ENCODE data around the gene TAF10.

DNA sequence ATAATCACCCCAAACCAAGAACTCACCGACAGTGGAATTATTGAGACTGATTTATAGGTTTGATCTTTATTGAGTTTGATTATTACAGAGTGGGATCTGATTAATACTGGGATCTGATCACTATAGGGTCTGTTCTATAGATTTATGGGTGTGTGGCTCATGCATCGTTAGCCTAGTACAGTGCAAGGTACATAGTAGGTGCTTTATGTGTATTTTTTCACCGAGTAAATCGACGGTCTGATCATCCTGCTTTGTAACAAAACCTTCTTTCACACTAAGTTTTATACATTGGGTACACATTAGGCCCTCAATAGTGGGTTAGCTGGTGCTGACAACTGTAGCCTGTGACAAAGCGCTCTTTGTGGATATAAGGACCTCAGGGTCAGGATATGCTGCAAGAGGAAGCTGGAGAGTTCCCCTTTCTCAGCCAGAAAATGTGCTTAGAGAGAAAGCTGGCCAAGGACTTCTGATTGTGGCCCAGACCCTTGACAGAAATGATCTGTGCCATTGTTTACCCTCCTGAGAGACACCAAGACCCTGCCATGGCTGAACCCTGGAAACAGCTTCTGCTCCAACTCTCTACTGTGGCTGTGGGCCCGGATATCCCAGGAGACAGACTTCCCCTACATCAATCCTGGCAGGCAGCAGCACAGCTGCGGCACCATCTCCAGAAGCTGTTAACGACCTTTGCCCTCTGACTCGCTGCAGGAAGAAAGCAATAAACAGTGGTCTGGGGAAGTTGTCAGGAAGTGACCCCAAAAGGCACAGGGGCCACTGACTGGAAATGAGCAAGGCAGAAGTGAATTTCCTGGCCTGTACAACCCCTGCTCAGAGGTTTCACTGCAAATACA, 23.3 kb upstream of the TAF10 start:
- TF ChIP-seq, protein P1, sequence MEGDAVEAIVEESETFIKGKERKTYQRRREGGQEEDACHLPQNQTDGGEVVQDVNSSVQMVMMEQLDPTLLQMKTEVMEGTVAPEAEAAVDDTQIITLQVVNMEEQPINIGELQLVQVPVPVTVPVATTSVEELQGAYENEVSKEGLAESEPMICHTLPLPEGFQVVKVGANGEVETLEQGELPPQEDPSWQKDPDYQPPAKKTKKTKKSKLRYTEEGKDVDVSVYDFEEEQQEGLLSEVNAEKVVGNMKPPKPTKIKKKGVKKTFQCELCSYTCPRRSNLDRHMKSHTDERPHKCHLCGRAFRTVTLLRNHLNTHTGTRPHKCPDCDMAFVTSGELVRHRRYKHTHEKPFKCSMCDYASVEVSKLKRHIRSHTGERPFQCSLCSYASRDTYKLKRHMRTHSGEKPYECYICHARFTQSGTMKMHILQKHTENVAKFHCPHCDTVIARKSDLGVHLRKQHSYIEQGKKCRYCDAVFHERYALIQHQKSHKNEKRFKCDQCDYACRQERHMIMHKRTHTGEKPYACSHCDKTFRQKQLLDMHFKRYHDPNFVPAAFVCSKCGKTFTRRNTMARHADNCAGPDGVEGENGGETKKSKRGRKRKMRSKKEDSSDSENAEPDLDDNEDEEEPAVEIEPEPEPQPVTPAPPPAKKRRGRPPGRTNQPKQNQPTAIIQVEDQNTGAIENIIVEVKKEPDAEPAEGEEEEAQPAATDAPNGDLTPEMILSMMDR (IDR thresholded peaks at IDR 0.05) = no peak
- TF ChIP-seq SIN3A (IDR thresholded peaks at IDR 0.05; ENCODE audit: borderline replicate concordance, insufficient read depth, low read depth, low read length) = no peak
- TF ChIP-seq POLR2AphosphoS5 (IDR thresholded peaks at IDR 0.05; ENCODE audit: low read depth, low read length) = no peak
- TF ChIP-seq, protein P2, sequence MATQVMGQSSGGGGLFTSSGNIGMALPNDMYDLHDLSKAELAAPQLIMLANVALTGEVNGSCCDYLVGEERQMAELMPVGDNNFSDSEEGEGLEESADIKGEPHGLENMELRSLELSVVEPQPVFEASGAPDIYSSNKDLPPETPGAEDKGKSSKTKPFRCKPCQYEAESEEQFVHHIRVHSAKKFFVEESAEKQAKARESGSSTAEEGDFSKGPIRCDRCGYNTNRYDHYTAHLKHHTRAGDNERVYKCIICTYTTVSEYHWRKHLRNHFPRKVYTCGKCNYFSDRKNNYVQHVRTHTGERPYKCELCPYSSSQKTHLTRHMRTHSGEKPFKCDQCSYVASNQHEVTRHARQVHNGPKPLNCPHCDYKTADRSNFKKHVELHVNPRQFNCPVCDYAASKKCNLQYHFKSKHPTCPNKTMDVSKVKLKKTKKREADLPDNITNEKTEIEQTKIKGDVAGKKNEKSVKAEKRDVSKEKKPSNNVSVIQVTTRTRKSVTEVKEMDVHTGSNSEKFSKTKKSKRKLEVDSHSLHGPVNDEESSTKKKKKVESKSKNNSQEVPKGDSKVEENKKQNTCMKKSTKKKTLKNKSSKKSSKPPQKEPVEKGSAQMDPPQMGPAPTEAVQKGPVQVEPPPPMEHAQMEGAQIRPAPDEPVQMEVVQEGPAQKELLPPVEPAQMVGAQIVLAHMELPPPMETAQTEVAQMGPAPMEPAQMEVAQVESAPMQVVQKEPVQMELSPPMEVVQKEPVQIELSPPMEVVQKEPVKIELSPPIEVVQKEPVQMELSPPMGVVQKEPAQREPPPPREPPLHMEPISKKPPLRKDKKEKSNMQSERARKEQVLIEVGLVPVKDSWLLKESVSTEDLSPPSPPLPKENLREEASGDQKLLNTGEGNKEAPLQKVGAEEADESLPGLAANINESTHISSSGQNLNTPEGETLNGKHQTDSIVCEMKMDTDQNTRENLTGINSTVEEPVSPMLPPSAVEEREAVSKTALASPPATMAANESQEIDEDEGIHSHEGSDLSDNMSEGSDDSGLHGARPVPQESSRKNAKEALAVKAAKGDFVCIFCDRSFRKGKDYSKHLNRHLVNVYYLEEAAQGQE (IDR thresholded peaks at IDR 0.05; ENCODE audit: insufficient read depth in 1 of 2, low read depth in 2 of 2, low read length in 1 of 2) = no peak
